Nephron progenitor cell (in vitro differentiated cells): ENCODE results near the gene GSTM5.
A peak's percentile ranks its signal among the peaks of the same experiment; 100 is the strongest.
"Not testable (repeated sequence)": the region's sequence is repeated elsewhere in the genome, so short reads cannot be mapped to it uniquely, and the experiment has no call there.

Experiments
- DNase-seq: peaks from one replicate; pipeline ENCODE4 v3.0.0; 2021
- H3K27ac Mint-ChIP-seq: 2 replicates; pipeline ENCODE4 v1.8.0; 2021; ENCODE audit warnings: mild to moderate bottlenecking, moderate library complexity, mixed read lengths
- H3K27me3 Mint-ChIP-seq: 2 replicates; pipeline ENCODE4 v1.8.0; 2021; ENCODE audit warnings: mild to moderate bottlenecking, low read depth, mixed read lengths; ENCODE audit not compliant: poor library complexity
- H3K36me3 Mint-ChIP-seq: 2 replicates; pipeline ENCODE4 v1.8.0; 2021; ENCODE audit warnings: low read depth, mixed read lengths
- H3K4me1 Mint-ChIP-seq: 2 replicates; pipeline ENCODE4 v1.8.0; 2021; ENCODE audit warnings: mixed read lengths
- H3K4me3 Mint-ChIP-seq: 2 replicates; pipeline ENCODE4 v1.8.0; 2021; ENCODE audit warnings: mild to moderate bottlenecking, moderate library complexity, mixed read lengths
- H3K9me3 Mint-ChIP-seq: 2 replicates; pipeline ENCODE4 v1.8.0; 2021; ENCODE audit warnings: mild to moderate bottlenecking, moderate library complexity, mixed read lengths
- CTCF ChIP-seq: fragments of 200-600 bp; sonication (generic); IDR thresholded peaks from 2 replicates; pipeline ENCODE4 v1.5.0; 2021; ENCODE audit warnings: antibody characterized with exemption

GSTM5 gene

GRCh38 chr1:109711593-109712320 lies at the start of gene GSTM5:
TSS of gene GSTM5 (plus strand) at chr1:109712251. CDS start at chr1:109712313, 62 bp downstream.
- peaks cover 16% of the 10 kb centered on the region for H3K27me3 Mint-ChIP-seq
- H3K36me3 Mint-ChIP-seq: peaks cover 17% of the 10 kb centered on the region
- H3K27ac Mint-ChIP-seq, H3K4me1 Mint-ChIP-seq, DNase-seq, H3K4me3 Mint-ChIP-seq: not testable (repeated sequence)
- peaks cover 32% of the 10 kb centered on the region for H3K9me3 Mint-ChIP-seq

- Mint-ChIP-seq H3K4me1 (peaks cover 66% of the 10 kb centered on the region), H3K27ac (no peak overlapping the region)
- no peak for DNase-seq
Measured at GRCh38 chr1:109664671-109665070, 47.4 kb upstream of the GSTM5 start.

GRCh38 chr1:109667452-109668122 lies 44.5 kb upstream of the GSTM5 start, which contains the start of gene GSTM2:
TSS of gene GSTM2 (plus strand) at chr1:109668057. CDS start at chr1:109668116, 59 bp downstream.
- H3K36me3 Mint-ChIP-seq: peaks cover 24% of the 10 kb centered on the region
- DNase-seq: peak; percentile 96
- peaks cover 4% of the 10 kb centered on the region for H3K27me3 Mint-ChIP-seq
- peaks cover 39% of the 10 kb centered on the region for H3K4me1 Mint-ChIP-seq
- peak within 1 kb of the TSS; percentile 21 for H3K27ac Mint-ChIP-seq
- H3K9me3 Mint-ChIP-seq: no peaks in the 10 kb centered on the region
- peak within 1 kb of the TSS; percentile 85 for H3K4me3 Mint-ChIP-seq
- no peak for TF ChIP-seq CTCF

More at GRCh38 chr1:109664671-109665070, 47.4 kb upstream of the GSTM5 start:
- Mint-ChIP-seq H3K36me3 (peaks cover 11% of the 10 kb centered on the region), H3K4me3 (no peak overlapping the region), H3K27me3 (no peaks in the 10 kb centered on the region), H3K9me3 (no peaks in the 10 kb centered on the region)
- TF ChIP-seq CTCF: no peak

GRCh38 chr1:109668123-109668775 lies 43.8 kb upstream of the GSTM5 start:
- H3K36me3 Mint-ChIP-seq: peaks cover 27% of the 10 kb centered on the region
- TF ChIP-seq CTCF: no peak
- no peaks in the 10 kb centered on the region for H3K9me3 Mint-ChIP-seq
- no peak for DNase-seq
- H3K27me3 Mint-ChIP-seq: peaks cover 4% of the 10 kb centered on the region
- no peak overlapping the region for H3K27ac Mint-ChIP-seq
- H3K4me3 Mint-ChIP-seq: peak overlapping the region; percentile 85
- H3K4me1 Mint-ChIP-seq: peaks cover 34% of the 10 kb centered on the region

- H3K36me3 Mint-ChIP-seq: peaks cover 32% of the 10 kb centered on the region
- H3K9me3 Mint-ChIP-seq: no peaks in the 10 kb centered on the region
- H3K27ac Mint-ChIP-seq: peak overlapping the region; percentile 40
- peaks cover 4% of the 10 kb centered on the region for H3K27me3 Mint-ChIP-seq
- TF ChIP-seq CTCF: no peak
- DNase-seq: no peak
- H3K4me3 Mint-ChIP-seq: peak overlapping the region; percentile 70
- peaks cover 30% of the 10 kb centered on the region for H3K4me1 Mint-ChIP-seq
Measured at GRCh38 chr1:109669246-109669948, 42.7 kb upstream of the GSTM5 start.

GRCh38 chr1:109669949-109670302 lies 42.1 kb upstream of the GSTM5 start:
- H3K9me3 Mint-ChIP-seq, H3K27me3 Mint-ChIP-seq, DNase-seq: not testable (repeated sequence)
- Mint-ChIP-seq H3K27ac (peak overlapping the region; percentile 40), H3K4me3 (peak overlapping the region; percentile 70), H3K36me3 (peaks cover 32% of the 10 kb centered on the region), H3K4me1 (peaks cover 25% of the 10 kb centered on the region)
